HepG2 (cell line): ENCODE results near the gene SBNO1. TPM values are rescaled to one million over a fixed set of nuclear protein-coding genes. Genes with fewer than 3 reads are reported as not detected.

ENCODE experiments used
- BRCA1 ChIP-seq: sonication (generic); formaldehyde crosslinking; IDR thresholded peaks from 2 replicates; pipeline ENCODE4 v1.4.0; 2020; ENCODE audit warnings: missing genetic modification reagents
- FOXJ3 ChIP-seq: sonication (generic); formaldehyde crosslinking; IDR thresholded peaks from 2 replicates; pipeline ENCODE4 v1.4.0; 2020; ENCODE audit warnings: missing genetic modification reagents, mild to moderate bottlenecking, borderline replicate concordance
- HMGXB3 ChIP-seq: sonication (generic); formaldehyde crosslinking; IDR thresholded peaks from 2 replicates; pipeline ENCODE4 v1.4.0; 2020; ENCODE audit warnings: missing genetic modification reagents, borderline replicate concordance
- HOMEZ ChIP-seq: IDR thresholded peaks from 2 replicates; pipeline ENCODE4 v1.6.1; 2016; ENCODE audit warnings: low read depth
- KAT7 ChIP-seq: IDR thresholded peaks from 2 replicates; pipeline ENCODE4 v1.6.1; 2018; ENCODE audit warnings: borderline replicate concordance, missing compliant biosample characterization
- LBX2 ChIP-seq: sonication (generic); formaldehyde crosslinking; IDR thresholded peaks from 2 replicates; pipeline ENCODE4 v1.5.0; 2020; ENCODE audit warnings: missing genetic modification reagents, mild to moderate bottlenecking, borderline replicate concordance
- MEIS1 ChIP-seq: sonication (generic); formaldehyde crosslinking; IDR thresholded peaks from 2 replicates; pipeline ENCODE4 v1.9.0; 2021; ENCODE audit warnings: mild to moderate bottlenecking, missing genetic modification reagents, moderate library complexity, borderline replicate concordance
- MYNN ChIP-seq: sonication (generic); formaldehyde crosslinking; IDR thresholded peaks from 2 replicates; pipeline ENCODE4 v1.4.0; 2020; ENCODE audit warnings: mild to moderate bottlenecking, low read depth, missing genetic modification reagents
- SNAPC2 ChIP-seq: sonication (generic); formaldehyde crosslinking; IDR thresholded peaks from 2 replicates; pipeline ENCODE4 v1.8.1; 2022; ENCODE audit warnings: mild to moderate bottlenecking, missing genetic modification reagents
- TSC22D2 ChIP-seq: sonication (generic); formaldehyde crosslinking; IDR thresholded peaks from 2 replicates; pipeline ENCODE4 v1.5.1; 2020; ENCODE audit warnings: missing genetic modification reagents, mild to moderate bottlenecking, borderline replicate concordance
- ZBED4 ChIP-seq: sonication (generic); formaldehyde crosslinking; IDR thresholded peaks from 2 replicates; pipeline ENCODE4 v1.4.0; 2020; ENCODE audit warnings: missing genetic modification reagents, borderline replicate concordance
- ZBTB7B ChIP-seq: sonication (generic); formaldehyde crosslinking; IDR thresholded peaks from 2 replicates; pipeline ENCODE4 v1.4.0; 2020; ENCODE audit warnings: missing genetic modification reagents
- ZFYVE20 ChIP-seq: sonication (generic); formaldehyde crosslinking; IDR thresholded peaks from 2 replicates; pipeline ENCODE4 v1.8.0; 2023; ENCODE audit warnings: low read depth, mild to moderate bottlenecking, moderate library complexity, missing genetic modification reagents, borderline replicate concordance
- ZNF367 ChIP-seq: sonication (generic); formaldehyde crosslinking; IDR thresholded peaks from 2 replicates; pipeline ENCODE4 v1.4.0; 2020; ENCODE audit warnings: missing genetic modification reagents, borderline replicate concordance
- ZNF432 ChIP-seq: sonication (generic); formaldehyde crosslinking; IDR thresholded peaks from 2 replicates; pipeline ENCODE4 v1.5.0; 2020; ENCODE audit warnings: missing genetic modification reagents, mild to moderate bottlenecking, borderline replicate concordance
- ZNF775 ChIP-seq: sonication (generic); formaldehyde crosslinking; IDR thresholded peaks from 2 replicates; pipeline ENCODE4 v1.4.0; 2020; ENCODE audit warnings: missing genetic modification reagents, mild to moderate bottlenecking, moderate library complexity, borderline replicate concordance
- polyA plus RNA-seq, 8 experiments: library from polyadenylated mRNA; depleted of rRNA in 3 of 8; stranded (reverse) in 7 of 8; unstranded in 1 of 8; fragments of >200 nt; fragmentation: Illumina TruSeq in 4 of 8; extraction: Trizol in 4 of 8; gene quantifications; 2 replicates each; pipeline versions ENCODE4 v1.2.1 to v1.2.3, GENCODE V29; 2011 to 2016; ENCODE audit warnings: low read depth in 4 of 8, missing spikeins in 1 of 8, mixed read lengths in 1 of 8; ENCODE audit not compliant: insufficient read depth in 1 of 8
- total RNA-seq, 5 experiments: library from RNA; depleted of rRNA; stranded (reverse); fragments of >200 nt; fragmentation: Illumina TruSeq; extraction: Trizol; gene quantifications; 2 replicates each; pipeline ENCODE4 v1.2.3, GENCODE V29; 2016; ENCODE audit warnings: low read depth in 1 of 5
- TF ChIP-seq, protein P1 (sequence below): IDR thresholded peaks from 2 replicates; pipeline ENCODE4 v1.6.1; 2018; ENCODE audit warnings: missing genetic modification reagents

Gene SBNO1
- total and polyA plus RNA-seq, 2 of the 13 experiments (the other 11 are each of a cell fraction or from before 2014, with no cell fraction given), result 10.9 to 40.2 TPM

DNA sequence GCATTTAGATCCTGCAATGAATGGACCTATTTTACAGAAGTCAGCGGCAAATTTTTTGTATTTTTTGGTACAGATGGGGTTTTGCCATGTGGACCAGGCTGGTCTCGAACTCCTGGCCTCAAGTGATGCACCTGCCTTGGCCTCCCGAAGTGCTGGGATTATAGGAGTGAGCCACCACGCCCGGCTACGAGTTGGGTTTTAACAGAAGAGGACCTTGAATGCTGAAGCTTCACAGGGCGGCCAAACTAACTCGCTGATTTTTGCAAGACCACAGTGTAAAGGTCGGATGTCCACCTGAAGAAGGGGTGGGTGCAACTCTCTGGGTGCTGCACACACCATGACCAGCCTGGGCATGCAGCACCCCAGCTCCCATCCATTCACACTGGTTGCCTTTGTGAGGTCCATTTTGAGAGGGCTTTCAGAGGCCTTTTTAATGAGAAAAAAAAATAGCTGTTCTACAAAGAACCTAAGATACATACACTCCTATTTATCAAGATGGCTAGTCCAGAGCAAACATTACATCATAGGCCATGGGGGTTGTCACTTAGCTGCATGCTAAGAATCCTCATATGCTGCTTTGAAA is 71.4 kb downstream of the SBNO1 start (continued):
- TF ChIP-seq HMGXB3 (CRISPR knock-in tag) (no peak), ZBTB7B (0 out of 2 replicates have a peak, but pooled peaks have one; percentile 62), BRCA1 (CRISPR knock-in tag) (no peak), SNAPC2 (CRISPR knock-in tag) (no peak), ZFYVE20 (no peak), LBX2 (no peak), ZBED4 (CRISPR knock-in tag) (no peak), ZNF432 (CRISPR knock-in tag) (no peak), TSC22D2 (CRISPR knock-in tag) (no peak), HOMEZ (peak; percentile 37; the same call in 1 of the 2 replicates), MYNN (CRISPR knock-in tag) (no peak), ZNF775 (no peak), KAT7 (CRISPR knock-in tag) (no peak), ZNF367 (CRISPR knock-in tag) (no peak), MEIS1 (CRISPR knock-in tag) (0 out of 2 replicates have a peak, but pooled peaks have one; percentile 40), FOXJ3 (CRISPR knock-in tag) (peak; percentile 57; the same call in 1 of the 2 replicates)
- TF ChIP-seq, protein P1, sequence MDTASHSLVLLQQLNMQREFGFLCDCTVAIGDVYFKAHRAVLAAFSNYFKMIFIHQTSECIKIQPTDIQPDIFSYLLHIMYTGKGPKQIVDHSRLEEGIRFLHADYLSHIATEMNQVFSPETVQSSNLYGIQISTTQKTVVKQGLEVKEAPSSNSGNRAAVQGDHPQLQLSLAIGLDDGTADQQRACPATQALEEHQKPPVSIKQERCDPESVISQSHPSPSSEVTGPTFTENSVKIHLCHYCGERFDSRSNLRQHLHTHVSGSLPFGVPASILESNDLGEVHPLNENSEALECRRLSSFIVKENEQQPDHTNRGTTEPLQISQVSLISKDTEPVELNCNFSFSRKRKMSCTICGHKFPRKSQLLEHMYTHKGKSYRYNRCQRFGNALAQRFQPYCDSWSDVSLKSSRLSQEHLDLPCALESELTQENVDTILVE (CRISPR knock-in tag), result no peak
